ENCODE measurements around the gene CSGALNACT2. TPM values are rescaled to one million over a fixed set of nuclear protein-coding genes. Genes with fewer than 3 reads are reported as not detected.

CSGALNACT2 gene
- total and polyA plus RNA-seq, 12 donors: 4.6 to 12.9 (median 9.6) TPM

DNA sequence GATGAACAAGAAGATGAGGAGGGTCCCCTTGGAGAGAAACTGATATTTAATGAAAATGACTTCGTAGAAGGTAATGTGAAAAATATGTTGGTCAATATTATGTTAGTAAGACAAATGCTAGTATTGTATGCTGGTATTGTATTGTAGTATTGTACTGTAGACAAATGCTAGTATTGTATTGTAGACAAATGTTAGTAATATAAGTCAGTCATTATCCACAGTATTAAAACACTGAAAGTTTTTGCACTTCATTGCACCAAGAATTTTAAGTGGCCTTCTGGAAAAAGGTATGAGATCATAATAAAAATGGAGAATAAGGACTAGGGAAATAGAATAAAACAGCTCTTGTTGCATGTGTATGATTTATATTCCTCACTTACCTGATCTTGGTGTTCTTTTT, 17.5 kb downstream of the CSGALNACT2 start:
- H3K4me1 ChIP-seq: peaks cover 0 to 59% (median 10%) of the 10 kb centered on the region in 9 donors
- ATAC-seq: no peak
- 95 to 99% methylated on average over 1 of the region's 1 CpG for WGBS, 2 donors

DNA sequence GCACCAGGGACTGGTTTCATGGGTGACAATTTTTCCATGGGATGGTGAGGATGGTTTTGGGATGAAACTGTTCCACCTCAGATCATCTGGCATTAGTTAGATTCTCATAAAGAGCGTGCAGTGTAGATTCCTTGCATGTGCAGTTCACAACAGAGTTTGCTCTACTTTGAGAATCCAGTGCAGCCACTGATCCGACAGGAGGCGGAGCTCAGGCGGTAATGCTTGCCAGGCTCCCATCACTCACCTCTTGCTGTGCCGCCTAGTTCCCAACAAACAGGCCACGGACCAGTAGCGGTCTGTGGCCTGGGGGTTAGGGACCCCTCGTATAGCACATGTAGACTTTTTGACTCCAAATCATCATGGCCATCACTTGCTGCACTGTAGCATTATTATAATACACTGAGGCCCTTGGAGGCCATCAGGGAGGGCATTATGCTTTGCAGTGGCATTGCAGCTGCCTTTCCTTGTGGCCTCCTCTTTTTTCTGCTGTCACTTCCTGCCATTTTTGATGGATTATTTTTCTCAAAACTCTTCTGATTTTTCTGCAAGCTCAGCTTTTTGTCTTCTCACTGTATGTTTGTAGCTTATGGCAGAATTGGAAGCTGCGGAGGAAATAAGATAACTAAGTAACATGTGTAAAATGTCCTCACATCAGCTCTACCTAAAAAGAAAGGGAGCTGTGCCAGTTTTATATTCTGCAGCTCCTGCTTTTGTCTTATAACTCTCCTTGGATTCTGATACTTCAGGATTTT, 18.5 kb downstream of the CSGALNACT2 start:
- ATAC-seq (no peak), DNase-seq (no peak)
- Histone ChIP-seq H3K27ac (no peak overlapping the region), H3K27me3 (no peaks in the 10 kb centered on the region), H3K9me3 (no peaks in the 10 kb centered on the region), H3K36me3 (peaks cover 0 to 18% (median 2%) of the 10 kb centered on the region in 9 donors), H3K4me1 (peaks cover 0 to 56% (median 10%) of the 10 kb centered on the region in 9 donors), H3K4me3 (no peak overlapping the region)
- WGBS, 2 donors: 68 to 70% methylated on average over 9 of the region's 9 CpGs
- TF ChIP-seq, protein P1, sequence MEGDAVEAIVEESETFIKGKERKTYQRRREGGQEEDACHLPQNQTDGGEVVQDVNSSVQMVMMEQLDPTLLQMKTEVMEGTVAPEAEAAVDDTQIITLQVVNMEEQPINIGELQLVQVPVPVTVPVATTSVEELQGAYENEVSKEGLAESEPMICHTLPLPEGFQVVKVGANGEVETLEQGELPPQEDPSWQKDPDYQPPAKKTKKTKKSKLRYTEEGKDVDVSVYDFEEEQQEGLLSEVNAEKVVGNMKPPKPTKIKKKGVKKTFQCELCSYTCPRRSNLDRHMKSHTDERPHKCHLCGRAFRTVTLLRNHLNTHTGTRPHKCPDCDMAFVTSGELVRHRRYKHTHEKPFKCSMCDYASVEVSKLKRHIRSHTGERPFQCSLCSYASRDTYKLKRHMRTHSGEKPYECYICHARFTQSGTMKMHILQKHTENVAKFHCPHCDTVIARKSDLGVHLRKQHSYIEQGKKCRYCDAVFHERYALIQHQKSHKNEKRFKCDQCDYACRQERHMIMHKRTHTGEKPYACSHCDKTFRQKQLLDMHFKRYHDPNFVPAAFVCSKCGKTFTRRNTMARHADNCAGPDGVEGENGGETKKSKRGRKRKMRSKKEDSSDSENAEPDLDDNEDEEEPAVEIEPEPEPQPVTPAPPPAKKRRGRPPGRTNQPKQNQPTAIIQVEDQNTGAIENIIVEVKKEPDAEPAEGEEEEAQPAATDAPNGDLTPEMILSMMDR (IDR thresholded peaks at IDR 0.05): no peak
- intact Hi-C loops (cut with DNase I): no loop called here

More for the DNA sequence above, 17.5 kb downstream of the CSGALNACT2 start:
- Histone ChIP-seq H3K27me3 (no peaks in the 10 kb centered on the region), H3K27ac (no peak overlapping the region), H3K36me3 (peaks cover 0 to 7% (median 0%) of the 10 kb centered on the region in 9 donors), H3K9me3 (no peaks in the 10 kb centered on the region), H3K4me3 (no peak overlapping the region)
- intact Hi-C loops (cut with DNase I): no loop called here
- DNase-seq: no peak
- TF ChIP-seq, protein P1 (IDR thresholded peaks at IDR 0.05): no peak

DNA sequence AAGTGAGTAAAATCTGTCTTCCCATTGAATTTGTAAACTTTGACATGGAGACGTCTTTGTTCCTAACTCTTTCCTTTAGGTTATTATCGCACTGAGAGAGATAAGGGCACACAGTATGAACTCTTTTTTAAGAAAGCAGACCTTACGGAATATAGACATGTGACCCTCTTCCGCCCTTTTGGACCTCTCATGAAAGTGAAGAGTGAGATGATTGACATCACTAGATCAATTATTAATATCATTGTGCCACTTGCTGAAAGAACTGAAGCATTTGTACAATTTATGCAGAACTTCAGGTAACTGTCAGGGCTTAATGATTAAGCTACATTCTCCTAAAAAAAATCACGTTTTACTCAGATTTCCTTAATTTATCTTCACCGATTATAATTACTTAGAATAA, 20.4 kb downstream of the CSGALNACT2 start:
- TF ChIP-seq, protein P1 (IDR thresholded peaks at IDR 0.05): no peak
- Histone ChIP-seq H3K36me3 (peaks cover 0 to 36% (median 5%) of the 10 kb centered on the region in 9 donors), H3K27me3 (no peaks in the 10 kb centered on the region), H3K4me3 (no peak overlapping the region), H3K27ac (no peak overlapping the region), H3K4me1 (peaks cover 0 to 46% (median 6%) of the 10 kb centered on the region in 9 donors), H3K9me3 (no peaks in the 10 kb centered on the region)
- WGBS, 2 donors: 93 to 96% methylated on average over 6 of the region's 6 CpGs
- DNase-seq: no peak
- no peak for ATAC-seq
- intact Hi-C loops (cut with DNase I): no loop called here

DNA sequence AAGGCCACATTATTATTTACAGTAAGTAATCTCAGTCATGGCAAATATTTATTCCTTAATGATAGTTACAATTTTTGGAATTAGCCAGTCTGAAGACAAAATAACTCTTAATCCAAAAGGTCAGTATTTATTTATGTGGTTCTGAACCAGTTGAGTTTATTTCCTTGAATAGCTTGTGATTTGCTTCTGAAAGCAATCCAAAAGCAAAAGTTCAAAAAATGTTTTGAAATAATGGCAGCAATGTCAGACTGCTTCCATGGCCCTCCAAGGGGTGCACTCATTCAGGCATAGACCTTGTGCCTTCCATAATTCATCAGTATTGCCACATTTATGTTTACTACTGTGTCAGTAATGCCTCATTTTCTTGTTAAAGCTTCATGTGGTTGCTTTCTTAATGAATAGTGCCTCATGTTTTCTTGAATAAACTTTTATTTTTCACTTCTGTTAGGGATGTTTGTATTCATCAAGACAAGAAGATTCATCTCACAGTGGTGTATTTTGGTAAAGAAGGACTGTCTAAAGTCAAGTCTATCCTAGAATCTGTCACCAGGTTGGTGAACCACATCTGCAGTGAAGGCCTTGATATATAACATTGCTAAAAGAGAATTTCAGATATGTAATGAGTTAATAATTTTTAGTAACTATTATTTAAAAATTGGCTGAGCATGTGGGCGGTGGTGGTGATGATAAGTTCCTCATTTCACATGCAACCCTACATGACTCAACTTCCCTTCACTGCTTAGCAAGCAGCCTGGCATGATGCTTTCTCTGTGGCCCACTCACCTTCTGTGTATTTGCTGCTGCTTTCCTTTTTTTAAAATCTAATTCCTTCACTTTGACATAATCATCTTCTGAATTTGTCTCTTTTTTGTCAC, 22.0 kb downstream of the CSGALNACT2 start:
- intact Hi-C loops (cut with DNase I): no loop called here
- Histone ChIP-seq H3K4me1 (peaks cover 0 to 37% (median 0%) of the 10 kb centered on the region in 9 donors), H3K36me3 (peaks cover 0 to 48% (median 5%) of the 10 kb centered on the region in 9 donors), H3K27me3 (no peaks in the 10 kb centered on the region), H3K27ac (peak overlapping the region in 1 of 10 donors; percentile 33), H3K4me3 (no peak overlapping the region), H3K9me3 (no peaks in the 10 kb centered on the region)
- 86 to 91% methylated on average over 1 of the region's 1 CpG for WGBS, 2 donors
- ATAC-seq: no peak
- TF ChIP-seq, protein P1 (IDR thresholded peaks at IDR 0.05): no peak
- no peak for DNase-seq

Data from heart right ventricle (tissue), 16 donors.